ENCODE measurements around the gene C3orf20.

DNA sequence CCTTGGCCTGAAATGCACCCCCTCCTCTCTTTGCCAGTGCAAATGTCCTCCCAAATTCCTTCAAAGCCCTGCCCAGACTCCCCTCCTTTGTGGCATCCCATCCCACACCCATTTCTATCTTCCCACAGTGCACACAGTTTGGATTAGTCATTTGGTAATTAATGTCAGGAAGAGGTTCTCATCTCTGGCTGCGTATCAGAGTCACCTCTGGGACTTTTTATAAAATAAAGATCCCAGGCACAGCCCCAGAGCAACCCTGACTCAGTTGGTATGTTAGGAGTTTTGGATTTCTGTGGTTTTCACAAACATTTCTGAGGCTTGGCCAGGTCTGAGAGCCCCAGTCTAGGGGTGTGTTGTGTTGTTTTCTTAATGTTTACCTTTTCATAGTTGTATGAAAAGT lies 41.6 kb downstream of the C3orf20 start:
- TF ChIP-seq, protein P1, sequence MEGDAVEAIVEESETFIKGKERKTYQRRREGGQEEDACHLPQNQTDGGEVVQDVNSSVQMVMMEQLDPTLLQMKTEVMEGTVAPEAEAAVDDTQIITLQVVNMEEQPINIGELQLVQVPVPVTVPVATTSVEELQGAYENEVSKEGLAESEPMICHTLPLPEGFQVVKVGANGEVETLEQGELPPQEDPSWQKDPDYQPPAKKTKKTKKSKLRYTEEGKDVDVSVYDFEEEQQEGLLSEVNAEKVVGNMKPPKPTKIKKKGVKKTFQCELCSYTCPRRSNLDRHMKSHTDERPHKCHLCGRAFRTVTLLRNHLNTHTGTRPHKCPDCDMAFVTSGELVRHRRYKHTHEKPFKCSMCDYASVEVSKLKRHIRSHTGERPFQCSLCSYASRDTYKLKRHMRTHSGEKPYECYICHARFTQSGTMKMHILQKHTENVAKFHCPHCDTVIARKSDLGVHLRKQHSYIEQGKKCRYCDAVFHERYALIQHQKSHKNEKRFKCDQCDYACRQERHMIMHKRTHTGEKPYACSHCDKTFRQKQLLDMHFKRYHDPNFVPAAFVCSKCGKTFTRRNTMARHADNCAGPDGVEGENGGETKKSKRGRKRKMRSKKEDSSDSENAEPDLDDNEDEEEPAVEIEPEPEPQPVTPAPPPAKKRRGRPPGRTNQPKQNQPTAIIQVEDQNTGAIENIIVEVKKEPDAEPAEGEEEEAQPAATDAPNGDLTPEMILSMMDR (IDR thresholded peaks at IDR 0.05) = no peak
- TF ChIP-seq POLR2A (IDR thresholded peaks at IDR 0.05) = no peak
